Astrocyte of the spinal cord (primary cell): ENCODE measurements around the gene DOCK4.
A peak's percentile ranks its signal among the peaks of the same experiment; 100 is the strongest.

Experiments used
- DNase-seq: peaks from one replicate; pipeline ENCODE4 v3.0.0; 2011; ENCODE audit warnings: low read depth, low spot score
- H3K4me3 ChIP-seq: 2 replicates; pipeline ENCODE4 v1.5.1; 2011; ENCODE audit warnings: low read depth, mild to moderate bottlenecking, low read length, moderate library complexity
- CTCF ChIP-seq: IDR thresholded peaks from 2 replicates; pipeline ENCODE4 v1.5.1; 2012; ENCODE audit warnings: low read depth, mild to moderate bottlenecking, low read length, inconsistent platforms
- in situ Hi-C: cut with HindIII; loops from 2 replicates; pipeline ENCODE4 v1.10.0; 2017; ENCODE audit warnings: low sequenced_read_pairs

The DOCK4 gene

GRCh38 chr7:112202816-112203215 lies 3.4 kb downstream of the DOCK4 start:
- no peak overlapping the region for H3K4me3 ChIP-seq
- no peak for TF ChIP-seq CTCF
- in situ Hi-C loops, result no loop called here
- no peak for DNase-seq

GRCh38 chr7:112201839-112202238 lies 4.4 kb downstream of the DOCK4 start:
- TF ChIP-seq CTCF, result no peak
- DNase-seq, result no peak
- in situ Hi-C loops, result no loop called here

GRCh38 chr7:112201411-112201810 lies 4.8 kb downstream of the DOCK4 start:
- H3K4me3 ChIP-seq, result no peak overlapping the region
- in situ Hi-C loops, result no loop called here
- TF ChIP-seq CTCF, result no peak
- DNase-seq, result peak; percentile 71

More at GRCh38 chr7:112201839-112202238, 4.4 kb downstream of the DOCK4 start:
- H3K4me3 ChIP-seq, result no peak overlapping the region

GRCh38 chr7:112199672-112200071 lies 6.5 kb downstream of the DOCK4 start:
- no peak for DNase-seq
- no peak overlapping the region for H3K4me3 ChIP-seq
- in situ Hi-C loops, result no loop called here
- TF ChIP-seq CTCF, result no peak

- no peak overlapping the region for H3K4me3 ChIP-seq
- DNase-seq, result peak; percentile 29
- in situ Hi-C loops, result no loop called here
- TF ChIP-seq CTCF, result no peak
These were observed 7.1 kb downstream of the DOCK4 start for GRCh38 chr7:112199035-112199655.

- no peak for DNase-seq
- TF ChIP-seq CTCF, result no peak
- H3K4me3 ChIP-seq, result no peak overlapping the region
- in situ Hi-C loops, result no loop called here
These were observed 8.9 kb downstream of the DOCK4 start for GRCh38 chr7:112197322-112197721.
